Ishikawa (cell line): Measurements from ENCODE around the gene CRYGN.

Source experiments
- CEBPB ChIP-seq: IDR thresholded peaks from 2 replicates; pipeline ENCODE4 v1.6.1; 2012
- CREB1 ChIP-seq: IDR thresholded peaks from 2 replicates; pipeline ENCODE4 v1.6.1; 2012; ENCODE audit warnings: low read depth
- EGR1 ChIP-seq: IDR thresholded peaks from 2 replicates; pipeline ENCODE4 v1.6.1; 2012
- EP300 ChIP-seq: IDR thresholded peaks from 2 replicates; pipeline ENCODE4 v1.6.1; 2012; ENCODE audit warnings: borderline replicate concordance
- FOXM1 ChIP-seq: IDR thresholded peaks from 2 replicates; pipeline ENCODE4 v1.6.1; 2012; ENCODE audit warnings: low read depth, borderline replicate concordance
- MAX ChIP-seq: IDR thresholded peaks from 2 replicates; pipeline ENCODE4 v1.6.1; 2012
- NFIC ChIP-seq: IDR thresholded peaks from 2 replicates; pipeline ENCODE4 v1.6.1; 2012
- RAD21 ChIP-seq: IDR thresholded peaks from 2 replicates; pipeline ENCODE4 v1.6.1; 2012; ENCODE audit warnings: low read depth
- REST ChIP-seq: IDR thresholded peaks from 2 replicates; pipeline ENCODE4 v1.6.1; 2012; ENCODE audit warnings: low read depth, mild to moderate bottlenecking
- TAF1 ChIP-seq: IDR thresholded peaks from 2 replicates; pipeline ENCODE4 v1.6.1; 2012; ENCODE audit warnings: low read depth, mild to moderate bottlenecking
- TCF12 ChIP-seq: IDR thresholded peaks from 2 replicates; pipeline ENCODE4 v1.6.1; 2012; ENCODE audit warnings: low read depth
- TEAD4 ChIP-seq: IDR thresholded peaks from 2 replicates; pipeline ENCODE4 v1.6.1; 2012
- USF1 ChIP-seq: IDR thresholded peaks from 2 replicates; pipeline ENCODE4 v1.6.1; 2012
- YY1 ChIP-seq: IDR thresholded peaks from 2 replicates; pipeline ENCODE4 v1.6.1; 2012; ENCODE audit warnings: low read depth
- ZBTB7A ChIP-seq: IDR thresholded peaks from 2 replicates; pipeline ENCODE4 v1.6.1; 2012; ENCODE audit warnings: low read depth

CRYGN gene

GRCh38 chr7:151486074-151486473, 46.1 kb upstream of the CRYGN start:
- TF ChIP-seq TAF1, result no peak
- no peak for TF ChIP-seq MAX
- TF ChIP-seq ZBTB7A, result no peak
- no peak for TF ChIP-seq RAD21
- no peak for TF ChIP-seq NFIC
- no peak for TF ChIP-seq YY1

- TF ChIP-seq REST (no peak), YY1 (no peak), TEAD4 (no peak), TCF12 (no peak), MAX (no peak), EGR1 (no peak), CREB1 (no peak), TAF1 (no peak), RAD21 (no peak), USF1 (no peak), EP300 (no peak)
Observed at GRCh38 chr7:151484971-151485707, 45.2 kb upstream of the CRYGN start.

- no peak for TF ChIP-seq NFIC
- TF ChIP-seq USF1, result no peak
- TF ChIP-seq YY1, result no peak
- TF ChIP-seq MAX, result no peak
- TF ChIP-seq TEAD4, result no peak
- no peak for TF ChIP-seq TCF12
- no peak for TF ChIP-seq TAF1
- no peak for TF ChIP-seq ZBTB7A
- no peak for TF ChIP-seq EGR1
- TF ChIP-seq CREB1, result no peak
- TF ChIP-seq EP300, result no peak
- no peak for TF ChIP-seq RAD21
- TF ChIP-seq REST, result no peak
- TF ChIP-seq CEBPB, result no peak
- no peak for TF ChIP-seq FOXM1
Observed at GRCh38 chr7:151483711-151483983, 43.7 kb upstream of the CRYGN start.

GRCh38 chr7:151482883-151483710, 43.2 kb upstream of the CRYGN start:
- no peak for TF ChIP-seq FOXM1
- no peak for TF ChIP-seq TAF1
- TF ChIP-seq EP300, result no peak
- TF ChIP-seq RAD21, result no peak
- no peak for TF ChIP-seq CEBPB
- no peak for TF ChIP-seq MAX
- TF ChIP-seq TCF12, result no peak
- no peak for TF ChIP-seq CREB1
- TF ChIP-seq NFIC, result no peak
- no peak for TF ChIP-seq YY1
- no peak for TF ChIP-seq EGR1
- no peak for TF ChIP-seq REST
- TF ChIP-seq ZBTB7A, result no peak
- TF ChIP-seq TEAD4, result no peak
- no peak for TF ChIP-seq USF1
